GM12873 (cell line): ENCODE measurements around the gene FAM3D.

ENCODE experiments used
- TF ChIP-seq, protein P1 (sequence below): IDR thresholded peaks from 2 replicates; pipeline ENCODE4 v1.5.1; 2012; ENCODE audit warnings: low read depth, mild to moderate bottlenecking, moderate library complexity, low read length, control low read depth; ENCODE audit not compliant: insufficient read depth; ENCODE audit errors: missing control alignments

FAM3D gene

DNA sequence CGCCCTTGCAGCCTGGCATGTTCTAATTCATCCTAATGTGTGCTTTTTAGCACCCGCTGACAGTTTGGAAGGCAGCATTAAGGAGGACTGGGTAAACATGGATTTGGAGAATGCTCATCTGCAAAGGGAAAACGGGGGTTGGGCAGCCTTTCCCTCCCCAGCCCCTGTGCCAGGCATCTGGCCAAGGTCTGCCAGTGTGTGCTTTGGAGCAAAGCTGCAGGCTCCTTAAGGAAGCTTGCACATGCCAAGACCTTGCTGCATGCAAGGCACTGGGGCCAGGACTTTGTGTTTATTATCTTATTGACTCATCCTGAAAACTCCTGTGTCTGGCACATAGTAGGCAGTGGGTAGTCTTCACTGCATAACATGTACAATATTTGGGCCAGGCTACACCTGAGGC, 20.1 kb downstream of the FAM3D start:
- TF ChIP-seq, protein P1, sequence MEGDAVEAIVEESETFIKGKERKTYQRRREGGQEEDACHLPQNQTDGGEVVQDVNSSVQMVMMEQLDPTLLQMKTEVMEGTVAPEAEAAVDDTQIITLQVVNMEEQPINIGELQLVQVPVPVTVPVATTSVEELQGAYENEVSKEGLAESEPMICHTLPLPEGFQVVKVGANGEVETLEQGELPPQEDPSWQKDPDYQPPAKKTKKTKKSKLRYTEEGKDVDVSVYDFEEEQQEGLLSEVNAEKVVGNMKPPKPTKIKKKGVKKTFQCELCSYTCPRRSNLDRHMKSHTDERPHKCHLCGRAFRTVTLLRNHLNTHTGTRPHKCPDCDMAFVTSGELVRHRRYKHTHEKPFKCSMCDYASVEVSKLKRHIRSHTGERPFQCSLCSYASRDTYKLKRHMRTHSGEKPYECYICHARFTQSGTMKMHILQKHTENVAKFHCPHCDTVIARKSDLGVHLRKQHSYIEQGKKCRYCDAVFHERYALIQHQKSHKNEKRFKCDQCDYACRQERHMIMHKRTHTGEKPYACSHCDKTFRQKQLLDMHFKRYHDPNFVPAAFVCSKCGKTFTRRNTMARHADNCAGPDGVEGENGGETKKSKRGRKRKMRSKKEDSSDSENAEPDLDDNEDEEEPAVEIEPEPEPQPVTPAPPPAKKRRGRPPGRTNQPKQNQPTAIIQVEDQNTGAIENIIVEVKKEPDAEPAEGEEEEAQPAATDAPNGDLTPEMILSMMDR, result no peak

DNA sequence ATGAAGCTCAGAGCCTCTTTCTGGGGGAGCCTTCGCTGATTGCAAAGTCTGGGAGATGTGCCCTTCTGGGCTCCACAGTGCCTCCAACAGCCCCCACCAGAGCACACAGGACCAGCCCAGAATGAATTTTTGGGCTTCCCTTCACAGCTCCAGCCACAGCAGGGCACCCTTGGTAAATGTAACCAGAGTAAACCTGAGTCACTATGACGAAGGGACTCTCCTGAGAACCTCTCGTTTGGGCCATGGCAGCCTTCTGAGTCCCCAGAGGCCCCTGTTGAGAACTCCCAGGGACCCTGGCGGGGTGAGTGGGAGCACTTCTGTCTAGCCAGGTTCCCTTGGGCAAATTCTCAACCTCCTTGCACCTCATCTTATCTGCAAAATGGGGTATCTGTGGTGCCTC, 20.8 kb downstream of the FAM3D start:
- TF ChIP-seq, protein P1, result no peak

DNA sequence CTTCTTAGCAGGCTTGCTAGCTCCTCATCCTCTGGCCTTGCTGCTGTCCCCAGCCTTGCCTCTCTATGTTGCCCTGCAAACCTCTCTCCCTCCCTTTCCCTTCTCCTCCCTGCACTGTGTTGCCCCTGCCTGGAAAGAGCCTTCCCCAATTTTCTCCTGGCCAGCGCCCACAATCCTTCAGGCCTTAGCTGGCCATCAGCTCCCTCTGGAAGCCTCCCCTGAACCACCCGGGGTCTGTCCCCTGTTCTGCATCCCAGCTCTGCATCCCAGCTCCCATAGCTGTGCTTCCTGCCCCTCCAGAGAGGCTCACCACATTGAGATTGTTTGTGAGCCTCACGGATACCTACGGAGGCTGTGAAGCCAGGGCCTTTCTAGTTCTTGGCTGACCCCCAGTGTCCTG, 23.7 kb downstream of the FAM3D start:
- TF ChIP-seq, protein P1, result no peak

DNA sequence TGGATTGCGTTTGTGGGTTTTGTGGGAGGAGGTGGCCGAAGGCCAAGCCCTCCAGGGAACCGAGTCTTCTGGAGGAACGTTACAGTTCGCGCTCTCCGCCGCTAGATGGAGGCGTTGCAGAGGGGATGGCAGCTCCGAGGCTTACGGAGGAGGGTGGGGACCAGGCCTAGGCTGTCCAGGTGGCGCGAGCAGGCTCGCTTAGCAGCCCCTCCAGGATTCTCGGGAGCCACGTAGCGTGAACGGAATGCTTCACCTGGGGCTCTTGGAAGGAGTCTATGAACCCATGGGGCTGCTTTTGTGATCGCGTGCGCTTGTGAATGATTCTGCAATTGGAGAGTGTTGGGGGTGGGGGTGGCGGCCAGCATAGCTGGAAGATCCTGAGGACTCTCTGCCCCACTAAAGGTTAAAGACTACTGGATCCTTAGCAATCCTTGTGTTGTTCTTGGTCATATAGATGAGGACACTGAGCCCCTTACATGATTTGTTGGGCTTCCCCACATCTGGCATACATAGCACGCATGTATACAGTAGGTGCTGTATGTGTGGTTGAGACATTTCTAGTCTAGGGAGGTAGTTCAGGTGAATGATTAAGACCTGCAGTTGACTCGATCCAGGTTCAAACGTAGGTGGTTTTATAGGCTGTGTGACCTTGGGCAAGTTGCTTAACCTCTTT, 25.7 kb downstream of the FAM3D start:
- TF ChIP-seq, protein P1, result peak; percentile 95

DNA sequence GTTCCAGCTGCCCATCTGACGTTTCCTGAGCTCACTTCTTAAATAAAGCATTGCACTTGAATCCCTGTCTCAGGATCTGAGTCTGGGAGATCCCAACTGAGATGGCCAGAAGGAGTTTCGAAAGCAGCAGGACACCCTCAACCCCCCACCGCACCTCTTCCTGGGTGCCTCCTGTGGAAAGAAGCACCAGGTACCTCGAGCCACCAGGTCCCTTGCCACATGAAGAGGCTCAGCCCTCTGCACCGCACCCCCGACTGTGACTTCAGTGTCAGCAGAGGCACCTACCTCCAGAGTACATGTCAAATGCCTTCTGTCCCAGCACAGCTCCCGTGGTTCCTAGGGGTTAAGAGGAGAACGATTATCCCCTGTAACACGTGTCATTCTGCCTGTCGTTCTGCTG, 26.7 kb downstream of the FAM3D start:
- TF ChIP-seq, protein P1, result no peak

DNA sequence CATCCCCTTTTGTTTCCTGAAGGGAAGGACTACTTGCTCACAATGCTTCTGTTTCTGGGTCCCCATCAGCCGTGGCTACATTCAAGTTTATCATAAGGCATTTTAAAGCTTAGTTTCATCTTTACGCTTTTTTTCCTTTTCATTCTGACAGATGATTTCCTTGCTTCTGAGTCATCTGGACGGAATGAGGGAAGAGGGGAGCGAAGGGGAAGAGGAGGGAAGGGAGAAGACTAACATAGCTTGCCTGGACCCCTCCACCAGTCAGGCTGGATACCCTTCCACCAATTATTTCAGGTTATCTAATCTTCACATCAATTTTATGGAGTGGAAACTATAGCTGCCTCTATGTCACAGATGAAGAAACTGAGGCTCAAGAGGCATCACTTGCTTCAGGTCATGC, 27.6 kb downstream of the FAM3D start:
- TF ChIP-seq, protein P1, result no peak

DNA sequence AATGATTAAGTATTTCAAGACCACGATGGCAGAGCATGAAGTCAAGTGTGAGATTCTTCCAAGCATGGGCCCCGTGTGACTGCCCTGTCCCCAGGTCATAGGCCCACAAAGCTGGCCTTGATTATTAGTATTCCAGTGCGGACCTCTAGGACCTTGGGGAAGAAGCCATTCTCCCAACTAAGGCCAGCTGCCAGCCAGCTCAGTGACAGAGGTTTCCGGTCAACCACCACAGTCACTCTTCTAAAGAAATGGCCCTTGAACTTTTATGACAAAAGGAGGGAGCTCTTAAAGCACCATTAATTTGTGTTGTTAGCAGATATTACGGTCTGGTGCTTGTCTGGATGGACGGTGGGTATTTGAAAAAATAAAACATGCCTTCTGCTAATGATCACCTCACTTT, 28.0 kb downstream of the FAM3D start:
- TF ChIP-seq, protein P1, result no peak
